GM23338 (cell line): ENCODE measurements around the gene PDE4B. TPM values are rescaled to one million over a fixed set of nuclear protein-coding genes. Genes with fewer than 3 reads are reported as not detected.

Experiments used
- ATAC-seq: fragments of 200-7000 bp; cut with Tn5 transposase; 3 replicates; pipeline ENCODE4 v1.9.1; 2020
- DNase-seq: peaks from one replicate; pipeline ENCODE4 v3.0.0-alpha.2; 2015; ENCODE audit warnings: low spot score
- H2AFZ ChIP-seq: fragments of 200-600 bp; sonication (generic); 2 replicates; pipeline ENCODE4 v1.8.0; 2016; ENCODE audit warnings: antibody characterized with exemption, mild to moderate bottlenecking, moderate library complexity
- H3F3A ChIP-seq: fragments of 200-600 bp; sonication (generic); replicated peaks from 2 replicates; pipeline ENCODE4 v1.8.0; 2017; ENCODE audit warnings: antibody characterized with exemption, mixed run types, low read depth
- H3K27ac ChIP-seq: fragments of 200-600 bp; sonication (generic); 2 replicates; pipeline ENCODE4 v1.6.1; 2016; ENCODE audit warnings: low read depth
- H3K27me3 ChIP-seq: fragments of 200-600 bp; sonication (generic); 2 replicates; pipeline ENCODE4 v1.8.0; 2016; ENCODE audit warnings: mild to moderate bottlenecking, mixed run types, moderate library complexity; ENCODE audit not compliant: insufficient read depth
- H3K36me3 ChIP-seq: fragments of 200-600 bp; sonication (generic); 2 replicates; pipeline ENCODE4 v1.8.0; 2016; ENCODE audit warnings: mild to moderate bottlenecking; ENCODE audit not compliant: insufficient read depth
- H3K4me1 ChIP-seq: fragments of 200-600 bp; sonication (generic); 2 replicates; pipeline ENCODE4 v1.8.0; 2016; ENCODE audit warnings: mild to moderate bottlenecking, moderate library complexity; ENCODE audit not compliant: insufficient read depth
- H3K4me2 ChIP-seq: fragments of 200-600 bp; sonication (generic); 2 replicates; pipeline ENCODE4 v1.7.1; 2017; ENCODE audit warnings: mixed run types
- H3K4me3 ChIP-seq: fragments of 200-600 bp; sonication (generic); 2 replicates; pipeline ENCODE4 v1.6.1; 2016; ENCODE audit warnings: mixed run types
- H3K79me2 ChIP-seq: fragments of 200-600 bp; sonication (generic); replicated peaks from 2 replicates; pipeline ENCODE4 v1.8.0; 2017; ENCODE audit warnings: mild to moderate bottlenecking; ENCODE audit not compliant: insufficient read depth
- H3K9me2 ChIP-seq: fragments of 200-600 bp; sonication (generic); 2 replicates; pipeline ENCODE4 v1.8.0; 2017; ENCODE audit not compliant: insufficient read depth
- H4K20me1 ChIP-seq: fragments of 200-600 bp; sonication (generic); replicated peaks from 2 replicates; pipeline ENCODE4 v1.8.0; 2017; ENCODE audit warnings: mild to moderate bottlenecking; ENCODE audit not compliant: insufficient read depth
- H3K27ac Mint-ChIP-seq: 2 replicates; pipeline ENCODE4 v1.8.0; 2020; ENCODE audit warnings: inconsistent platforms, mild to moderate bottlenecking, moderate library complexity, mixed read lengths
- H3K27me3 Mint-ChIP-seq: 3 replicates; pipeline ENCODE4 v1.8.0; 2022; ENCODE audit warnings: low read depth, mild to moderate bottlenecking, moderate library complexity, mixed read lengths, inconsistent platforms; ENCODE audit not compliant: insufficient read depth, poor library complexity
- H3K36me3 Mint-ChIP-seq: 3 replicates; pipeline ENCODE4 v1.8.0; 2021; ENCODE audit warnings: low read depth, mild to moderate bottlenecking, inconsistent platforms, moderate library complexity, mixed read lengths
- H3K4me1 Mint-ChIP-seq: 3 replicates; pipeline ENCODE4 v1.8.0; 2020; ENCODE audit warnings: mild to moderate bottlenecking, inconsistent platforms, mixed read lengths
- H3K4me3 Mint-ChIP-seq: 3 replicates; pipeline ENCODE4 v1.8.0; 2021; ENCODE audit warnings: moderate library complexity, mild to moderate bottlenecking, inconsistent platforms, mixed read lengths
- H3K9me3 Mint-ChIP-seq: 3 replicates; pipeline ENCODE4 v1.8.0; 2020; ENCODE audit warnings: moderate library complexity, mild to moderate bottlenecking, inconsistent platforms, mixed read lengths
- CREB1 ChIP-seq: fragments of 250-450 bp; sonication (Bioruptor Pico); IDR thresholded peaks from 2 replicates; pipeline ENCODE4 v1.5.0; 2020; ENCODE audit warnings: low read depth, mild to moderate bottlenecking, moderate library complexity
- EZH2 ChIP-seq: fragments of 200-600 bp; sonication (generic); IDR thresholded peaks from one replicate; pipeline ENCODE4 v1.8.0; 2017; ENCODE audit warnings: antibody characterized with exemption, mild to moderate bottlenecking, low read depth; ENCODE audit not compliant: unreplicated experiment
- EZH2phosphoT487 ChIP-seq: fragments of 200-600 bp; sonication (generic); IDR thresholded peaks from one replicate; pipeline ENCODE4 v1.8.1; 2018; ENCODE audit warnings: antibody characterized with exemption; ENCODE audit not compliant: unreplicated experiment
- JUNB ChIP-seq: IDR thresholded peaks from one replicate; pipeline ENCODE4 v1.6.1; 2016; ENCODE audit warnings: antibody characterized with exemption; ENCODE audit not compliant: unreplicated experiment
- NANOG ChIP-seq: IDR thresholded peaks from 2 replicates; pipeline ENCODE4 v1.6.1; 2016; ENCODE audit warnings: antibody characterized with exemption, borderline replicate concordance
- POLR2AphosphoS5 ChIP-seq: IDR thresholded peaks from 2 replicates; pipeline ENCODE4 v1.6.1; 2016; ENCODE audit warnings: antibody characterized with exemption, low read depth
- STAT1 ChIP-seq: IDR thresholded peaks from one replicate; pipeline ENCODE4 v1.6.1; 2016; ENCODE audit warnings: antibody characterized with exemption; ENCODE audit not compliant: unreplicated experiment
- ZNF114 ChIP-seq: fragments of 250-450 bp; sonication (Bioruptor Pico); IDR thresholded peaks from 2 replicates; pipeline ENCODE4 v1.5.0; 2020; ENCODE audit warnings: mild to moderate bottlenecking, moderate library complexity
- ZNF331 ChIP-seq: fragments of 250-450 bp; sonication (Bioruptor Pico); IDR thresholded peaks from 2 replicates; pipeline ENCODE4 v1.5.0; 2020; ENCODE audit warnings: low read depth, mild to moderate bottlenecking, moderate library complexity
- polyA plus RNA-seq: library from polyadenylated mRNA; unstranded; fragments of >200 nt; fragmentation: Nextera tagmentation; extraction: Ambion mirVana; gene quantifications from 2 replicates; pipeline ENCODE4 v1.2.1, GENCODE V29; 2016
- total RNA-seq: library from RNA; depleted of rRNA; stranded (reverse); fragments of >200 nt; shearing (Covaris generic); gene quantifications from 2 replicates; pipeline ENCODE4 v1.2.3, GENCODE V29; 2014
- TF ChIP-seq, protein P1 (sequence below): IDR thresholded peaks from 2 replicates; pipeline ENCODE4 v1.6.1; 2016; ENCODE audit warnings: antibody characterized with exemption
- TF ChIP-seq, protein P2 (sequence below), 2 experiments: fragments of 200-600 bp in 1 of 2; sonication (generic) in 1 of 2; conservative IDR thresholded peaks; 2 replicates each; pipeline versions ENCODE4 v1.5.1 to v1.6.1; 2016 to 2017; ENCODE audit warnings: antibody characterized with exemption in 2 of 2, low read depth in 2 of 2, mild to moderate bottlenecking in 2 of 2, moderate library complexity in 1 of 2

The PDE4B gene
- total and polyA plus RNA-seq, 2 experiments from 2014 or later, result 14.0 to 25.6 TPM

DNA sequence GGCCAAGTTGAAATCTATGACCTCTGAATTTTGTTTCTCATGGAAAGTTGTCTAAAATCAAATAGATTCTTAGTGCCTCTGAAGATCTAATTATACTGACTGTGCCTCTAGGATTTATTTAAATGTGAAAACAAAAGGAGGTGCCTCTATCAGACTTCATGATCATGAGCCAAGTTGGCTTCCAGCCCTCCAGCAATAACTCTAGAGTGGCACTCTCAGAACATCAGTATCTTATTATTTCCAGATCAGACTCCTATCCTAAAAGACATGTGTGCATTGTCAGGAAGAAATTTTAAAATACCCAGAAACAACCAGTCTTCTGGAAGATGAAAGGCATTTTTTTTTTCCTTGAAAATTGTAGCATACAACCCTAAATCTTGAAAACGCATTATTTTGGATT lies 368.0 kb downstream of the PDE4B start:
- Histone ChIP-seq H3K4me3 (no peak overlapping the region), H3K4me1 (no peaks in the 10 kb centered on the region), H3K4me2 (no peak overlapping the region), H3K36me3 (no peaks in the 10 kb centered on the region), H3K9me2 (no peaks in the 10 kb centered on the region), H3F3A (no peaks in the 10 kb centered on the region), H2AFZ (no peak overlapping the region), H3K79me2 (no peaks in the 10 kb centered on the region), H4K20me1 (no peaks in the 10 kb centered on the region), H3K27ac (no peak overlapping the region), H3K27me3 (no peaks in the 10 kb centered on the region)
- no peaks in the 10 kb centered on the region for H3K9me3 Mint-ChIP-seq
- ATAC-seq (no peak), DNase-seq (no peak)
- H3K4me3 Mint-ChIP-seq, result no peak overlapping the region
- H3K4me1 Mint-ChIP-seq, result no peaks in the 10 kb centered on the region
- TF ChIP-seq ZNF331 (CRISPR knock-in tag) (no peak), POLR2AphosphoS5 (no peak), EZH2 (no peak), ZNF114 (CRISPR knock-in tag) (no peak), EZH2phosphoT487 (no peak), NANOG (no peak), STAT1 (no peak)
- TF ChIP-seq, protein P1, sequence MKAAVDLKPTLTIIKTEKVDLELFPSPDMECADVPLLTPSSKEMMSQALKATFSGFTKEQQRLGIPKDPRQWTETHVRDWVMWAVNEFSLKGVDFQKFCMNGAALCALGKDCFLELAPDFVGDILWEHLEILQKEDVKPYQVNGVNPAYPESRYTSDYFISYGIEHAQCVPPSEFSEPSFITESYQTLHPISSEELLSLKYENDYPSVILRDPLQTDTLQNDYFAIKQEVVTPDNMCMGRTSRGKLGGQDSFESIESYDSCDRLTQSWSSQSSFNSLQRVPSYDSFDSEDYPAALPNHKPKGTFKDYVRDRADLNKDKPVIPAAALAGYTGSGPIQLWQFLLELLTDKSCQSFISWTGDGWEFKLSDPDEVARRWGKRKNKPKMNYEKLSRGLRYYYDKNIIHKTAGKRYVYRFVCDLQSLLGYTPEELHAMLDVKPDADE, result no peak
- TF ChIP-seq, protein P2, sequence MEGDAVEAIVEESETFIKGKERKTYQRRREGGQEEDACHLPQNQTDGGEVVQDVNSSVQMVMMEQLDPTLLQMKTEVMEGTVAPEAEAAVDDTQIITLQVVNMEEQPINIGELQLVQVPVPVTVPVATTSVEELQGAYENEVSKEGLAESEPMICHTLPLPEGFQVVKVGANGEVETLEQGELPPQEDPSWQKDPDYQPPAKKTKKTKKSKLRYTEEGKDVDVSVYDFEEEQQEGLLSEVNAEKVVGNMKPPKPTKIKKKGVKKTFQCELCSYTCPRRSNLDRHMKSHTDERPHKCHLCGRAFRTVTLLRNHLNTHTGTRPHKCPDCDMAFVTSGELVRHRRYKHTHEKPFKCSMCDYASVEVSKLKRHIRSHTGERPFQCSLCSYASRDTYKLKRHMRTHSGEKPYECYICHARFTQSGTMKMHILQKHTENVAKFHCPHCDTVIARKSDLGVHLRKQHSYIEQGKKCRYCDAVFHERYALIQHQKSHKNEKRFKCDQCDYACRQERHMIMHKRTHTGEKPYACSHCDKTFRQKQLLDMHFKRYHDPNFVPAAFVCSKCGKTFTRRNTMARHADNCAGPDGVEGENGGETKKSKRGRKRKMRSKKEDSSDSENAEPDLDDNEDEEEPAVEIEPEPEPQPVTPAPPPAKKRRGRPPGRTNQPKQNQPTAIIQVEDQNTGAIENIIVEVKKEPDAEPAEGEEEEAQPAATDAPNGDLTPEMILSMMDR (conservative IDR thresholded peaks at IDR 0.05; ENCODE audit: low read depth in 2 of 2), result no peak
- H3K36me3 Mint-ChIP-seq, result no peaks in the 10 kb centered on the region
- H3K27me3 Mint-ChIP-seq, result no peaks in the 10 kb centered on the region
- no peak overlapping the region for H3K27ac Mint-ChIP-seq

DNA sequence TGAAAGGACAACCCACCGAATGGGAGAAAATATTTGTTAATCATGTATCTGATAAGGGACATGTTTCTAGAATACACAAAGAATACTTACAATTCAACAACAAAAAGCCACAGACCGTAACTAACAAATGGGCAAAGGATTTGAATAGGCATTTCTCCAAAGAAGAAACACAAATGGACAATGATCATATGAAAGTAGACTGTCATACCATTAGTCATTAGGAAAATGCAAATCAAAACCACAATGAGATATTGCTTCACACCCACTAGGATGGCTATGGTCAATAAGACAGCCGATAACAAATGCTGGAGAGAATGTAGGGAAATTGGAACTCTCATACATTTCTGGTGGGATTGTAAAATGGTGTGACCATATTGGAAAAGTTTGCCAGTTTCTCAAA lies 374.1 kb downstream of the PDE4B start:
- Histone ChIP-seq H3F3A (no peaks in the 10 kb centered on the region), H3K4me2 (no peak overlapping the region), H3K4me3 (no peak overlapping the region), H2AFZ (no peak overlapping the region), H3K27me3 (no peaks in the 10 kb centered on the region), H3K27ac (no peak overlapping the region), H3K4me1 (no peaks in the 10 kb centered on the region), H3K9me2 (no peaks in the 10 kb centered on the region), H4K20me1 (no peaks in the 10 kb centered on the region), H3K36me3 (no peaks in the 10 kb centered on the region), H3K79me2 (no peaks in the 10 kb centered on the region)
- DNase-seq, result no peak
- Mint-ChIP-seq H3K27me3 (no peaks in the 10 kb centered on the region), H3K4me3 (no peak overlapping the region), H3K4me1 (no peaks in the 10 kb centered on the region; the same call in 1 of the 3 replicates), H3K27ac (no peak overlapping the region), H3K36me3 (no peaks in the 10 kb centered on the region), H3K9me3 (no peaks in the 10 kb centered on the region)
- TF ChIP-seq EZH2phosphoT487 (no peak), ZNF114 (CRISPR knock-in tag) (no peak), JUNB (no peak), CREB1 (CRISPR knock-in tag) (no peak)
- TF ChIP-seq, protein P1, result no peak
- ATAC-seq, result no peak
